NCI-H524 treated with DMSO at 0.1 percent for 48 hours (cell line): ENCODE data around the gene TRNT1.

Experiments used
- DNase-seq: peaks from one replicate; lab custom pipeline; 2025; lab: John Stamatoyannopoulos, UW

The TRNT1 gene

DNA sequence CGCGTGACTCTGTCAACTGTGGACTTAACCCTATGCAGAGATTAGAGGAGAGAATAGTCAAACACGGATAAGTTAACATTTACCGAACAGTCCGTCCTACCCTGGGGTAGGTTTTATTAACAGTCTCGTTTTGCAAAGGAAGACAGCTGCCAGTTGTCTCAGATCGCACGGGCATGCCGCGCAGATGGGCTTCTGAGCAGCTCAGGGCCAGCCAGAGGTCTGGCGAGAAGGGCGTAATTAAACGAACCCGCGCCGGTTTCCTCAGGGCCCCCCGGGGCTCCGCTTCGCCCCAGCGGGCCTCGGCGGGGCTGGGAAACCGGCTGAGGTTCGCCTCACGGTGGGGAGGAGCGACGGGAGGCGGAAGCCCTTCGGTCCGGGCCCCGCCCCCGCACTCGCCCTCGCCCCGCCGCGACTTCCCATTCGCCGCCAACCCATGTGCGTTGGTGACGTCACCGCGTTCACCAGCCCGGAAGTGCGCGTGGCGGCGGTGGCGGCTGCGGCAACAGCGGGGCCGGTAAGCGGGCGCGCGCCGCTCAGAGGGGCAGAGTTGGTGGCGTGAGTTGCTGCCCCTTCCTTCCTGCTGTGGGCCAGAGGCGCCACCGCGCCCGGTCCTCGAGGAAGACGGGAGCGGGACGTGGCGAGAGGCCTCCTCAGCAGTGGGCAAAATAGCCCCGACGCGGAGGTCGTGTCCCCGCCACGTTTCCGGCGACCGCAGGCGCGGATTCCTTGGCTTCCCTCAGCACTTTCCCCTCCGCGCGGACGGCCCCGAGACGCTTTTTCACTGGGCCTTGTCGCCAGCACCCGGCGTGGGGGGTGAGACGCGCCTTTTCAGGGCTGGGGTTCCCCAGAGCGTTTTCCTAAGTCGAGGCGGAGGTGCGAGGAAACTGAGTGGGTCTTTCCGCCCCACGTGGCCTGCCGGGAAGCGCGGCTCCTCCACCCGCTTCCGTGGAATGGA lies at the start of gene TRNT1:
Gene TRNT1 (plus strand): TSS at position 464 of the 955 bp plus-strand sequence. CDS start 2,101 bp downstream, outside the sequence.
- peak; percentile 60 for DNase-seq

DNA sequence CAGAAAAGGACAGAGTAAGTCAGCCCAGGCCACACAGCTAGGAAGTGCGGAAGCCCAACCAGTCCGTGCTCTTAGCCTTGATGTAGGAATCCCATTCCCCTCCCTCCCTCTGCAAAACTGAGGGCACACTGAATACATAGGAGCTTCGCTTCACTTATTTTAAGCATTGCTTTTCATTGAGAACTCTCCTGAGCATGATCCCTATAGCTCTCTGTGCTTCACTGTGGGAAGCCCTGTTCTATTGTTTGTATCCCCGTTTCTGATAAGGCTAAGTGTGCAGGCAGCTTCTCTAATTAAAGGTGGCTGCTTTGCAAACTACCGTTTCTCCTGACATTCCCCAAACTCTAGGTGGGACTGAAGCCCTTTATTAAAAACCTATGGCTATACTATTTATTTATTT lies 46.4 kb upstream of the TRNT1 start:
- DNase-seq, result no peak

DNA sequence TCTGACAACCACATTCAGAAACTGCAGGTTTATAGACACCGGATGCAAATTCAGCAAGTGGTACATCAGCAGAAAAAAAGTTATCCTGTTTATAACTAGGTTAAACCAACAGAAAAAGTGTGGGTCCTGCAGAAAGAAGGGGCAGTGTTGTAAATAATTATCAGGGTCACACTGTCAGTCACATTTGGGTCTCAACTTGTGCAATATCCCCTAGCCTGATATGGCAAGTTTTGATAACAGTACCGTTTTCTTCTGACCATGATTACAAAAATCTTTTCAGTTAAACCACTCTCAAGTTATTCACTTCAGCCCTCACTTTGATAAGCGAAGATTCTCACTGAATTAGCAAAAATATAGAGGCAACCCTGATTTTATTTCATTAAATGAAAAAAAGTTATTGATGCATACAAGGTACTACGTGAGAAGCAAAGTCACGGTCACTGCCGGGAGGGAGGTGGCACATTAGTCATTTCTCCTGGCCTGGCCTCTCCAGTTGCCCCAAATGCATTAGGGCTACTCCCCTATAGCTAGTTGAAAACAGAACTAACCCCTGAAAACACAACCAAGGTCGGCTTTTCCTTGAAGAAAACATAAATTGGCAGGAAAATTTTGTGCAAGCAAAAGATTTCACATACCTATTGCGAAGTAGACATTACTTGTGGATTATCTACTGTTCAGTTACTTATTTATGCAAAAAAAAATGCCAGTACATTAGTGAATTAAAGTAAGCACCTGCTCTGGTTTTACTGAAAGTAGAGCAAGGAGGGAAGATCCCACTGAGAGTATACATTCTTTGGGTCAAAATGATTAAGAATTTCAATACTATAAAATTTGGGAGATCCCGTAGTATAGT lies 45.1 kb upstream of the TRNT1 start:
- no peak for DNase-seq

DNA sequence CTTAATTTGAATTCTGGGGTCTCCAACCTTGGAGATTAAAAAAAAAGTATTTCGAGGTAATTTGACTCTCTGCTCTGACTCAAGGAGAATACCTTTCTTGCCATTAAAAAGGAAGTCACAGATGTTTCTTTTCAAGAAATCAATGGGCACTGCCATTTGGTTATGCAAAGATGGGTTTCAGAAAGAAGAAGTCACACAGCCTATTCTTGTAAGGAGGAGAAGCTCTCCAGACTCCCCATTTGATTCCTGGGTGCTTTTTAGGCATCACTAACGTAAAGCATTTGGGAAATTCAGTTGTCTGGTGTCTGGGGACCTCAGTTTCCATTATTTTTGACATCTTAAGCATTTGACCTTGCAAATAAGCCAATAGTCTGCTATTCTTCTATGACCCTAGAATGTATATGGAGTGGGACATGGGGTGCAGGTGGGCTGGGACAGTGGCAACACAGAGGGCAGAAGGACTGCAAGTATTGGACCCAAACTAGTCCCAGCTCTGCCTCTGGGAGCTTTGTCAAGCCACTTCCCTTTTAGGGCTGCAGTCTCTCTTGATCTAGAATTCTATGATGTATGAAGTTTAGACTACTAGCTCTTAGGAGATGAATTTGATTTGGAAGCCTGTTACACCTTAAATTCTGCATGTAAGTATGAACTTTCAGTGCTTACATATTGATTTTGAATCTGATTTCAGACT lies 44.4 kb upstream of the TRNT1 start:
- no peak for DNase-seq

DNA sequence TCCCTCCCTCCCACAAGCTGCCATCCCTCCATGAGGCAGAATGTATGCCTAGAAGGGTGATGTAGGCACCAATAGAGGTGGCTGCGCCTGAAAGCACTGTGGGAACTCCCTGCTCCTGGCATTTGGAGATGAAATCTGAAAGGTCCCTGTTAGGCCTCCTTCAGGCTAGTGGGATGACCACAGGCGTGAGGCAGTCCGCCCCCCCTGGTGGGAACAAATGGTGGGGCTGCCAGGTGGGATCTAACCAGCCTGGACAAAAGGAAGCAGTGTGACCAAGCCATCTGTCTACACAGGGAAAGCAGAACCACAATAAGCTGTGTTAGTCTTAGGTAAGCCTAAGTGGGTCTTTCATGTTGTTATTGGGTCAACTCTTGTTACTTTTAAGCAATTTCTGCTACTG lies 41.9 kb upstream of the TRNT1 start:
- no peak for DNase-seq

DNA sequence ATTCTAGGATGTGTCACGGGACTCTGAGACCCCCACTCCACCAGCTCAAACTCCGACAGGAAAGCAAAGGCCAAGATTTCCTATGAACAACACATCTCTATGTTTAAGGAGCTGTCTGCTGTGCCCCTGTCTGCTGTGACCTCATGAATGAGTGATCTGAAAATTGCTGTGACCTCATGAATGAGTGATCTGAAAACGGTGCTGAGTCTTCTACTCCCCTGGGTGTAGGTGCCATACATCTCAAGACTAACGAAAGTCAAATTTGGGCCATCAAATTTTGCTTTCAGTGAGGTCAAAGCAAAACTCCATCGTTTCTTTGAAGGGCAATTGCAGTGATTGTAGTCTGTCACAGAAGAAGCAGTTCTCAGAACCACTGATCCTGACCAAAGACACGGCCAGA lies 41.0 kb upstream of the TRNT1 start:
- no peak for DNase-seq

DNA sequence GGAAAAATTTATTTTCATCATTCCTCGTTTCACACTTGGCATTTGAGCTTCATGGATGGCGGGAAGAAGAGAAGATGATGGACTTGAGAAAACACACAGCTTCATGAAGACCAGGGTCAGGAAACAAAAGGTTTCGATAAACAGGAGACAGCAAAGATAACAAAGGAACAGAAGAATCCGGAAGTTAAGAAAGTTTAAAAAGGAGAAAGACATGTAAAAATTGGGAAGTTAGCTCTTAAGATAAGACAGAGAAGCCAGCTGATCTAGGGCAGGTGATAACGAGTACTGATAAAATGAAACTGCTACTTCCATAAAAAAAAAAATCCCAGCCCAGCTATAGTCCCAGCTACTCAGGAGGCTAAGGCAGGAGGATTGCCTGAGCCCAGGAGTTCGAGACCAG lies 40.5 kb upstream of the TRNT1 start:
- DNase-seq, result no peak

DNA sequence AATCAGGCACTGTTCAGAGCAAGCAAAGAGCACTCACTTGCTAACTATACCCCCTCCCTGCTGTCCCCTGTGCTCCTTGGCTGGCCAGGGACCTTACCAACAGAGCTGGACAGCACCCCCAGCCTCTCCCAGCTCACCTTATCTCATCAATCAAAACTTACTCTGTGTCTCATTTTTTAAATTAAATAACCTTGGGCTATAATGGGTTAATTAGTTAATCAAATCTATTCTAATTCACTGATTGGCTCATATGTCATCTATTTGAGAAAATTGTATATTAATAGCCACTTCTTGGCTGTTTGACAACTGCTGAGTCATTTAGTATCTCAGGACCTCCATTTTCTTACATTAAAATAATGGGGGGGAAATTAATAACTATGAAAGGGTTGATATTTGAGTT lies 39.5 kb upstream of the TRNT1 start:
- DNase-seq, result no peak

DNA sequence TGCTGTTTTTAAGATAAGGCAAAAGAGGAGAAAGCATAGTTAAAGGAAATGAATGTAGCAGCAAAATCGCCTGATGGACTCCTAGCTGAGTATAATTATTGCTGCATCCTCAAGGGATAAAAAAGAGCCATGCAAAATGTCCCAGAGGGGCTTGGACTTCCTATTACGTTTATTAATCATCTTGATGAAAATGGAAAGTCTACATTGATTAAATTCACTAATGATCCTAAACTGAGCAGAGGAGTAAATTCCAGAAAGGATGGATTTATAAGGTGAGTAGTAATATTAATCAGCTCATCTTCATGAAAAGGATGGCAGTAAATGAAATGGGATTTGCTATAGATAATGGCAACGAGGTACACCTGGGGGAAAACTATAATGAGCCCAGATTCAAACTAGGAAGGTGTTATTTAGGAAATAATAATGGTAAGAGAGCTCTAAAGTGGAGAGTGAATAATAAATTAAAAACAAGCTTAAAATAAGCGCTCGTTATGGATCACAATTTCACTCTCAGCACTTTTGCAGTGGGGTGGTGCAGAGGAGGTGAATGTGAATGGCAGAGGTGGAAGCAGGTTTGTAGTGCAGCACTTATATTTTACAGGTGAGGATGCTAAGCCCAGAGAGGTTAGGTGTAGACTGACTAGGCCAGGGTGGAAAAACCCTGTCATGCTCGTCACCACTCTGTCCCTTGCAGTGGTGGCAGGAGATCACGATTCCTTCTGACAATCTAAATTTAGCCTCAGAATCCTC lies 38.8 kb upstream of the TRNT1 start:
- DNase-seq, result no peak

DNA sequence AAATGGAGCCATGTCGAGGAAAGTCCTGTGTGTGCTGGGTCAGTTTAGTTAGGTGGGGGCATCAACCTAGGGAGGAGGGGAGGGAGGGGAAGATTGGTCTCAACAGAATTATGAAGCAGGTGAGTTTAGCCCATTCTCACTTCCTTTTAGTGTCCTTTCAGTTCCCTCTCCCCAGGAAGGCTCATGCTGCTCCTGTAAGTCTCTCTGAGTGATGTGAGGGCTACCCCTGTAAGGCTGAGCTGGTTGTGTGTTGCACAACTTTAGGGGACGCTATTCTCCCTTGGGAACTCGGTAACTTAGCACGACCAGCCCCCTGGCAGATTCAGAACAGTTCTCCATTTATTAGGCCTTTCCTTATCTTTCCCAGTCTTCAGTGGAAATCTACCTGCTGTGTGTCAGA lies 37.7 kb upstream of the TRNT1 start:
- no peak for DNase-seq

DNA sequence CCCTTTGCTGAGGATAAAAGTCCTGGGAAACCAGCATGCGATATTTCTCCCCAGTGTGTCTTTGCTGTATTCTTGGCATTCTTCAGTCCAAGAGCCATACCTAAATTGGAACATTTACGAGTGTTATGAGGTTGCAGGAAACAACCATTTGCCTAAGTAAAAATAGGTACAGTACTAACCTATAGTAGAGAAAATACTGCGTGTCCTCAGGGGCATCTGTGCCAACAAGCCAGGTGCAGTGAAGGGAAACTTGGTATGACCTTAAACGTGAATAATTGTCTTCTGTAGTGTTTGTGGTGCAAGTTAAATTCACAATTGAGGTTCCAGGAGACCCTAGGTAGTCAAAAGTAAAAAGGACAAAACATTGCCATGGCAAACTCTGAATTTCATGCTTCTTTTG lies 28.8 kb upstream of the TRNT1 start:
- DNase-seq, result no peak

DNA sequence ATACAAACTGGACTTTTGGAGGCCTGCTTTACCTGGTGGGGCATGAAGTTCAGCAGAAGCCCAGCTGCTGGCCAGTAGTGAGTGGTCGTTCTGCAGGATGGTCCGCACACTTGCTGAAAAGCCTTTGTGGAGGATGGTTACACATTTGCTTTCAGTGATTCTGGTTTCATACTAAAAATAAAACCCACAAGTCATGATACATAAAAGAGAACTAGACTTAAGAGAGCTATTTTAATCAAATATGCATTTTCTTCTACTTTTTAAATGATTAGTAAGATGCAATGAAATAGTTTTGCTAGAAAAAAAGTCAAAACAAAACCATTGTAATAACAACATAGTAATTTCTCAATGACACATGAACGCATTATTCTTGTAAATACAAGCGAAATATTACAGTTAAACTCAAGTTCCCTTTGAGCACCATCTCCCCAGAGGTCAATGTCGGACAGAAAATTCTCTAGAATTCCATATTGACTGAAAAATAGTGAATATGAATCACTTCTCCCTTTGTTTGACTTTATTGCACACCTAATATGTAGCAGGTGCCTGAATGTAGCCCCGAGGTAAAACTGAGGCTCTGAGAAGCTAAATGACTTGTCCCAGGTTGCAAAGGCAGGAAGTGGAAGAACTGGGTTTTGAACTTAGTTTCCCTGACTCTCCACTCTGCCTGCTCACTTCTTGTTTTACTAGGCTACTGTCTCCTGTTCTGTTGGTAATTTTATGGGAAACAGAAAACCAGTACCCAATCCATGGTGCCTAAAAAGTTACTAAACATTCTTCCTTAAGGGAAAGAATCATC lies 24.9 kb upstream of the TRNT1 start:
- DNase-seq, result no peak

DNA sequence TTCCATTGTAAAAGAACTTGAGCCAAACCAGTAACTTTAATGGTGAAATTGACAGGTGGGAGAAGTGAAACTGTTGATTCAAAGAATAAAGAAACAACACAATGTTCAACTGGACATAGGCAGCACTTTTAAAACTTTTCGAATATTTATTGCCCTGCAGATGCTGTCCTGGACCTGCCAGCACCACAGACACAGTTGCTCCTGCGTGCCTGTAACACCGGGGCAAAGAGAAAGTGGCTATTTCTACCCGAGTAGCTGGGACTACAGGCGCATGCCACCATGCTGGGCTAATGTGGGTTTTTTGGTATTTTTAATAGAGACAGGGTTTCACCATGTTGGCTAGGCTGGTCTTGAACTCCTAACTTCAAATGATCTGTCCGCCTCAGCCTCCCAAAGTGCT lies 24.0 kb upstream of the TRNT1 start:
- no peak for DNase-seq

DNA sequence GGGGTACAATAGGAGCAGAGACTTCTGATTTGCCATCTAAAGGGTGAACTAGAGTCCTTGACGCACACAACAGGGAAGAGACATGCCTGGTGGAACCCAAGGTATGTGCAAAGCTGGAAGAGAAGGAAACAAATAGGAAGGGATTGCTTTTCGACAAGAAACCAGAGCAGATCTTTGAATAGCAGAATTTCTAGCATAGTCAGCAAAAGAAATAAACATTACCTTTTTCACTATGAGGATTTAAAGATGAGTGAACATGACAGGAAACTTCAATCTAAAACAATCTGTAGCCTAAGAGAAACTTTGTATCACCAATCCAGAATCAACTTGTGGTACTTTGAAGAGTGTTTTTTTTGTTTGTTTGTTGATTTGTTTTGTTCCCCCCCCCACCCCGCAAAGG lies 21.5 kb upstream of the TRNT1 start:
- DNase-seq, result no peak

DNA sequence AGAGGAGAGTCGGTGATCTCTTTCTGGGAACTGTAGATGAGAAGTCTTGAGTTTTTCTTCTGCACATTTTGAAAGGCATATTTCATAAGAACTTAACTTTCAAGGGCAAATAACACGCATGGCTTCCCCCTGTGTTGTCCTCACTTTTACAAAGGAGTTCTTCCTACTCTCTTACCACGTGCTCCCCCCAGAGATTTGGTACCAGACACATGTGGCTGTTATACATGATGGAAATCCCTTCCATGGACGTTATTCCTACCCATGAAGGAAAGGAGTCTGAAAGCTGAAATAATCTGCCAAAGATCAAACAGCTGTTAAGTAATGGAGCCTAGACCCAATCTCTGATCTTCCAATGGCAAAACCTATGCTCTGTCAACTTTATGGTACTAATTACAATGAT lies 20.9 kb upstream of the TRNT1 start:
- no peak for DNase-seq

DNA sequence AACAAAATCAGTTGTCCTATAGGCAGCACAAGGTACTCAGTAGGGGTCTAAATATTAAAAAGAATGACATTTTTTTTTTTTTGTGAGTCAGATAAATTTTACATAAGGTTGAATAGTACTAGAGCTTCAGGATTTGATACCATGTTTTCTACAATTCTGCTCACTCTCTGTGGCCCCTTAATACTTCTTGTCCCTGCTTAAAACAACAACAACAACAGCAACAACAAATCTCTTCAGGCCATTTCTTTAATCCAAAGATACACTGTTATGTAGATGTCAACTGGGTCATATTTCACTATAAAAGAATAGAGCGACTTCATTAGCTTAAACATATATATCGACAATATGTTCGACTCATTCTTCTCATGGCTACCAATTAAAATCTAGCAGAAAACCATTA lies 19.6 kb upstream of the TRNT1 start:
- DNase-seq, result no peak

DNA sequence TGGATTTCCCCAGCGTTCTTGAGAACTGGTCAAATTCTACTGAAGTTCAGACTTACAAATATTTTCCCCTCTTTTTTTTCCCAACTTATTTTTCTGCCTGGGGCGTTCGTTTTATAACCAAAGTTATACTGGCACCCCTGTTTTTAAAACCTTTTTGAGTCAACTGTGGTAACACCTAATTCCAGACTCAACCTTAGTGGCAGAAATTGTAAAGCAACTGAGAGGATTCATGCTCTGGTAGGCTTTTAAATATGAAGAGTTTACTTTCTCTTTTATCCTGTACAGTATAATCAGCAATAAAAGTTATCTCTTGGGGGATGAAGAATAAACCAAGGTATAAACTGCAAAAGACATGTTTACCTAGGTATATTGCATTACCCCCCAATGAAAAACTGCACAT lies 18.9 kb upstream of the TRNT1 start:
- DNase-seq, result no peak

DNA sequence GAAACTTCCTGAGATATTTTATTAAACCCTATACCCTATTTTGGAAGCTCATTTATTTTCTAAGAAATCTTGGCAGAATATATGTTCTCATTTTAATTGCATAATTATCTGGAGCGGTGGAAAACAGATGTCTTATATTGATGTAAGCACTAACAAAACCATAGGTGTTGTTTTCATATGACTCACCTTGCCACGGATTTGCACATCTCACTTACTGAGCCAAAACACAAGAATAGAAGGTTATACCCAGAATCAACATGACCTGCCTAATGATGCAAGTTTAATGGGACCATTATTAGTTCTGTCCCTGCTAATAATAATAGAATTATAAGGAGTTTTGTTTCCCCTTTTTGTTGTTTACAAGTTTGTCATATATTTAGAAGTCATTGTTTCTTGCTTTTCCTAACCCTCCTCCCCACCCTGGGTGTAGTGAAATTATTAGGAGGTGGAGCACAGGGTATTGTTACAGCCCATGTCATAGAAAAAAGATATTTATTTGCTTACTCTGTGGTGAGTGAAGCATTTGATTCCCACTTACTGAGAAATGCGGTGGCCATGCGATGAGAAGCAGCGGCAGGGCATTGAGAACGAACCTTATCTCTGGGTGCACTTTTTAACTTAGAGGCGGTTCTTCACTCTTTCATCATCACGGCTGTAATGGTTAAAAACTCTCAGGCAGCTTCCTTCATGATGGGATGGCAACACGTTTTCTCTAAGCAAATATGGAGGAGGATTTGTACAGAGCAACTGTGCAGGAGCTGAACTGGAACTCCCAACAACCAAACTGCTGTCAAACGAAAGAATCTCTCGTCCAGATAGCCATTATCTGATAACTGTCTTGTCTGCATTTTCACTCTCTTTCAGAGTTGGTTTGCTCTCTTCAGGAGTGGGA lies 17.1 kb upstream of the TRNT1 start:
- DNase-seq, result no peak

DNA sequence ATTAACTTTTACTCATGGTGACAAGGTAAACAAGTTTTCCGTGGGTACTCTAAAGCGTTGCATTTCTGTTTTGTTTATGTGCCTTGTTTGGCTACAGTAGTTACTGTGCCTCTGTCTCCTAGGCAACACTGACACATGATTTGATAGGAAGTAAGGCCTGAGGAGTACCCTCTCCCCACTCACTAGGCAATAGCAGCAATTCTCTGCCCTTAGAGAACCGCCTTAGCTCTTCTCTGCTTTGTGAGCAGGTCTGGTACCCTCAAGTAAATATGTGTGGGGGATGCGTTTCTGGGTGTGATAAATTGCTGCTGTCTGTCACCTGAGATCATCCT lies 16.5 kb upstream of the TRNT1 start, which contains the start of gene IL5RA:
Gene IL5RA (minus strand): TSS at position 76 of the 332 bp plus-strand sequence. CDS start 5,390 bp downstream, outside the sequence.
- DNase-seq, result no peak
